MCF 10A (cell line): ENCODE results near the gene SLC38A5. TPM values are rescaled to one million over a fixed set of nuclear protein-coding genes. Genes with fewer than 3 reads are reported as not detected.

ENCODE experiments used
- BruUV-seq: library from RNA; stranded (reverse); fragments of 400-500 nt; replicated peaks from 2 replicates; lab custom pipeline; 2021; lab: Mats Ljungman, UMichigan
- CTCF ChIA-PET: fragments of 300-600 bp; sonication (Branson Sonifier 250); formaldehyde crosslinking; extraction: SDS; loops from one replicate; lab custom pipeline; 2021; ENCODE audit warnings: antibody characterized with exemption, inconsistent platforms; lab: Yijun Ruan, JAX
- POLR2A ChIA-PET: fragments of 300-600, 350-650 bp; sonication (Branson Sonifier 250); formaldehyde crosslinking; extraction: SDS; loops from one replicate; lab custom pipeline; 2020; ENCODE audit warnings: antibody characterized with exemption, inconsistent platforms; lab: Yijun Ruan, JAX
- DNase-seq: peaks from one replicate; pipeline ENCODE4 v3.0.0-alpha.2; 2018; ENCODE audit not compliant: unreplicated experiment
- H3K27ac Mint-ChIP-seq: one replicate; pipeline ENCODE4 v1.8.0; 2022; ENCODE audit warnings: mild to moderate bottlenecking, low read depth, mixed read lengths; ENCODE audit not compliant: unreplicated experiment
- H3K27me3 Mint-ChIP-seq: one replicate; pipeline ENCODE4 v1.8.0; 2022; ENCODE audit warnings: mixed read lengths; ENCODE audit not compliant: insufficient read depth, unreplicated experiment
- H3K36me3 Mint-ChIP-seq: one replicate; pipeline ENCODE4 v1.8.0; 2022; ENCODE audit warnings: mild to moderate bottlenecking, moderate library complexity, mixed read lengths; ENCODE audit not compliant: insufficient read depth, unreplicated experiment
- H3K4me1 Mint-ChIP-seq: one replicate; pipeline ENCODE4 v1.8.0; 2022; ENCODE audit warnings: mixed read lengths; ENCODE audit not compliant: insufficient read depth, unreplicated experiment
- H3K4me3 Mint-ChIP-seq: one replicate; pipeline ENCODE4 v1.8.0; 2022; ENCODE audit warnings: mild to moderate bottlenecking, moderate library complexity, mixed read lengths; ENCODE audit not compliant: unreplicated experiment
- H3K9me3 Mint-ChIP-seq: one replicate; pipeline ENCODE4 v1.8.0; 2022; ENCODE audit warnings: mixed read lengths; ENCODE audit not compliant: unreplicated experiment
- intact Hi-C: fragments of 100-400 bp; cut with micrococcal nuclease; formaldehyde crosslinking; loops from 2 replicates; pipeline ENCODE4 v1.14.1; 2022
- total RNA-seq: library from RNA; stranded (reverse); gene quantifications from 2 replicates; pipeline ENCODE4 v1.2.3, GENCODE V29; 2022
- TF ChIP-seq, protein P1 (sequence below): fragments of 200-600 bp; IDR thresholded peaks from one replicate; pipeline ENCODE4 v1.8.0; 2022; ENCODE audit warnings: antibody characterized with exemption, mild to moderate bottlenecking; ENCODE audit not compliant: unreplicated experiment

The SLC38A5 gene
- total RNA-seq, 1 experiment from 2014 or later = 1.4 TPM

DNA sequence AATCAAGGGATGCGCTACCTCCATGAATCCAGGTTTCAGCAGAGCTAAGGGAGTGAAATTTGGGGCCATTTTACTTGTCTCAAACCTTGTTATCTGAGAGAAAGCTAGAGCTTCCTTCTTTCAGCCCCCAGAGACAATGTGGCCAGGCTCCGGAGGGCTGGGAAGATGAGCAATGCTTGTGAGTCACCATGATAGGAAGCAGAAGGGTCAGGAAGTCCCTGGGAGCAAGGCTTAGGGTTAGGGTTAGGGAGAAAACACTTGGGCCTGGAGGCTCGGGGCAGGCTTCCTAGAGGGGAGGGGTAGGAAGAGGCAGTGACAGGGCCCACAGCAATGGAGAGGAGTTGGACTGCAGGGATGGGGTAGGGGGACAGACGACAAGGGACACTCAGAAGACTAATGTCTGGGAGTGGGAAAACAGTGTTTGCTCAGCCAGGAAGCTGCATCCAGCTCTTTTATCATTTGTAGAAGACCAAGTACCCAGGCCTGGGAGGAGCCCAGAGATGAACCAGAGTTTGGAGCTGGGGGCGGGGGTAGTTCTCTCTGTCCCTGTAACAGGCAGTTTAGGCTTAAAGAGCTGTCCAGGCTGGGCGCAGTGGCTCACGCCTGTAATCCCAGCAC, 22.3 kb upstream of the SLC38A5 start:
- no peak overlapping the region for H3K4me3 Mint-ChIP-seq
- peaks cover 21% of the 10 kb centered on the region for H3K4me1 Mint-ChIP-seq
- no TSS peak for BruUV-seq
- peak; percentile 36 for DNase-seq
- ChIA-PET CTCF (no interaction called here), POLR2A (no interaction called here)
- intact Hi-C loops = loop anchor here (5.0 kb wide), 1 partner anchor 465 kb away; no protein-coding TSS in a partner anchor
- no peaks in the 10 kb centered on the region for H3K36me3 Mint-ChIP-seq
- peak overlapping the region; percentile 4 for H3K27ac Mint-ChIP-seq
- H3K27me3 Mint-ChIP-seq = no peaks in the 10 kb centered on the region
- TF ChIP-seq, protein P1, sequence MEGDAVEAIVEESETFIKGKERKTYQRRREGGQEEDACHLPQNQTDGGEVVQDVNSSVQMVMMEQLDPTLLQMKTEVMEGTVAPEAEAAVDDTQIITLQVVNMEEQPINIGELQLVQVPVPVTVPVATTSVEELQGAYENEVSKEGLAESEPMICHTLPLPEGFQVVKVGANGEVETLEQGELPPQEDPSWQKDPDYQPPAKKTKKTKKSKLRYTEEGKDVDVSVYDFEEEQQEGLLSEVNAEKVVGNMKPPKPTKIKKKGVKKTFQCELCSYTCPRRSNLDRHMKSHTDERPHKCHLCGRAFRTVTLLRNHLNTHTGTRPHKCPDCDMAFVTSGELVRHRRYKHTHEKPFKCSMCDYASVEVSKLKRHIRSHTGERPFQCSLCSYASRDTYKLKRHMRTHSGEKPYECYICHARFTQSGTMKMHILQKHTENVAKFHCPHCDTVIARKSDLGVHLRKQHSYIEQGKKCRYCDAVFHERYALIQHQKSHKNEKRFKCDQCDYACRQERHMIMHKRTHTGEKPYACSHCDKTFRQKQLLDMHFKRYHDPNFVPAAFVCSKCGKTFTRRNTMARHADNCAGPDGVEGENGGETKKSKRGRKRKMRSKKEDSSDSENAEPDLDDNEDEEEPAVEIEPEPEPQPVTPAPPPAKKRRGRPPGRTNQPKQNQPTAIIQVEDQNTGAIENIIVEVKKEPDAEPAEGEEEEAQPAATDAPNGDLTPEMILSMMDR = no peak
- H3K9me3 Mint-ChIP-seq = no peaks in the 10 kb centered on the region

DNA sequence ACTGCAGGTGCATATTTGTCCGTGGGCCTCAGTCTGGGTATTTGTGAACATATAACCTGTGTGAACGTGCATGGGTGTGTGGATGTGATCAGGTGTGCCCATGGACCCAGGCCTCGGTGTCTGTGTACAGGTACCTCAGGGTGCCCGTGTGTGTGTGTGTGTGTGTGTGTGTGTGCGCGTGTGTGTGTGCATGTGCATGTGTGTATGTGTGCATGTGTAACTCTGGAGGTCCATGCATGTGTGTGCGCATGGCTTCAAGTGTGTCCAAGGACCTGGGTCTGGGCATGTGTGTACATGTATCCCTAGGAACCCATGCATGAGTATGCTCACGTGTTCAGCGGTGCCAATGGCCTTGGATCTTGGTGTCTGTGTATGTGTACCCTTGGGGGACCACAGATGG, 21.7 kb upstream of the SLC38A5 start:
- intact Hi-C loops = loop anchor here (5.0 kb wide), 1 partner anchor 465 kb away; no protein-coding TSS in a partner anchor
- no peak for DNase-seq
- no peak overlapping the region for H3K27ac Mint-ChIP-seq
- H3K4me1 Mint-ChIP-seq = peaks cover 25% of the 10 kb centered on the region
- peaks cover 5% of the 10 kb centered on the region for H3K36me3 Mint-ChIP-seq
- no peak overlapping the region for H3K4me3 Mint-ChIP-seq
- TF ChIP-seq, protein P1 = no peak
- ChIA-PET CTCF (no interaction called here), POLR2A (no interaction called here)
- no peaks in the 10 kb centered on the region for H3K9me3 Mint-ChIP-seq
- H3K27me3 Mint-ChIP-seq = no peaks in the 10 kb centered on the region
- BruUV-seq = no TSS peak

DNA sequence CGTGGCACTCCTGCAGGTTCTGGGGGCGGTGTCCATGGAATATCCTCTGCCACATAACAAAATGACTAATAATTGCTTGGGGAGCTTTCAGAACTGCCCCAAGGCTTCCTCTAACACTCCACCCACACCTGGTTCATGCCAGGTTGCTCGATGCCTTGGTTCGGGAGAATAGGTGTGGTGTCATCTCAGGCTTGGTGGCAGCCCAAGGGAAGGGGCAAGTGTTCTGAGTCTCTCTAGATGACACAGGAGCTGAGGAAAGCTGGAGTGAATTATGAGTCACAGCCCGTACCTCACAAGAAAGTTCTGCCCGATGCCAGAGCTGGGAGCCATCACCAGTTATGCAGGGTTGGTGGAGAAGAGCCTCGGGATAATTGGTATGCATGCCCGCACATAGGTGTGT, 20.6 kb upstream of the SLC38A5 start:
- TF ChIP-seq, protein P1 = no peak
- intact Hi-C loops = loop anchor here (5.0 kb wide), 1 partner anchor 463 kb away; no protein-coding TSS in a partner anchor
- peak overlapping the region; percentile 44 for H3K27ac Mint-ChIP-seq
- no peaks in the 10 kb centered on the region for H3K9me3 Mint-ChIP-seq
- no peaks in the 10 kb centered on the region for H3K27me3 Mint-ChIP-seq
- peaks cover 25% of the 10 kb centered on the region for H3K4me1 Mint-ChIP-seq
- DNase-seq = peak; percentile 67
- H3K36me3 Mint-ChIP-seq = peaks cover 8% of the 10 kb centered on the region
- peak overlapping the region; percentile 24 for H3K4me3 Mint-ChIP-seq
- no TSS peak for BruUV-seq
- ChIA-PET POLR2A (interaction anchor here (0.6 to 2.0 kb wide), 13 partner anchors 14 to 1652 kb away, joined by 3 to 22 read pairs (median 4); partner anchors contain the start of genes EBP, FTSJ1, RBM3 and TBC1D25), CTCF (interaction anchor here (0.6 to 1.8 kb wide), 2 partner anchors 408 to 1615 kb away, joined by 3 to 7 read pairs; no protein-coding TSS in a partner anchor)

DNA sequence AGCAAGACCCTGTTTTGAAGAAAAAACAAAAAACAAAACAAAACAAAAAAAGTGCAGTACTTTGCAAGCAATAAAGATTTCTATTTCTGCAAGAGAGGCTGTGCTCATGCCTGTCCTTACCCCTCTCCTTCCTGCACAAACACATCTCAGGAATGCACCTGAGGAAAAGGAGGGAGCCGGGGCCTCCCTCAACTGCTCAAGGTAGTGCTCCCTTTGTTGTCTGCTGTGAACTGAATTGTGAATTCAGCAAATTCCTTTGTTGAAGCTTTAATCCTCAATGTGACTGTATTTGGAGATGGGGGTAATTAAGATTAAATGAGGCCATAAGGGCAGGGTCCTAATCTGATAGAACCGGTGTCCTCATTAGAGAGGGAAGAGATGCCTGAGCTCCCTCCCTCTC, 19.8 kb upstream of the SLC38A5 start:
- ChIA-PET CTCF (interaction anchor here (0.6 to 1.8 kb wide), 3 partner anchors 51 to 407 kb away, joined by 3 to 7 read pairs (median 4); no protein-coding TSS in a partner anchor), POLR2A (interaction anchor here (0.6 to 2.0 kb wide), 10 partner anchors 14 to 1586 kb away, joined by 3 to 22 read pairs (median 6); partner anchors contain the start of genes EBP, FTSJ1, RBM3 and TBC1D25)
- TF ChIP-seq, protein P1 = no peak
- Mint-ChIP-seq H3K4me1 (peaks cover 25% of the 10 kb centered on the region), H3K4me3 (no peak overlapping the region), H3K36me3 (peaks cover 16% of the 10 kb centered on the region), H3K27me3 (no peaks in the 10 kb centered on the region), H3K27ac (no peak overlapping the region), H3K9me3 (no peaks in the 10 kb centered on the region)
- no TSS peak for BruUV-seq
- no peak for DNase-seq
- intact Hi-C loops = loop anchor here (5.0 kb wide), 1 partner anchor 463 kb away; no protein-coding TSS in a partner anchor
